Activated CD4-positive, alpha-beta T cell treated with anti-CD3 and anti-CD28 coated beads for 48 hours (primary cell): ENCODE measurements around the gene PLEKHM2.

Experiments
- DNase-seq: peaks from one replicate; pipeline ENCODE4 v3.0.0-alpha.2; 2020

PLEKHM2 gene

DNA sequence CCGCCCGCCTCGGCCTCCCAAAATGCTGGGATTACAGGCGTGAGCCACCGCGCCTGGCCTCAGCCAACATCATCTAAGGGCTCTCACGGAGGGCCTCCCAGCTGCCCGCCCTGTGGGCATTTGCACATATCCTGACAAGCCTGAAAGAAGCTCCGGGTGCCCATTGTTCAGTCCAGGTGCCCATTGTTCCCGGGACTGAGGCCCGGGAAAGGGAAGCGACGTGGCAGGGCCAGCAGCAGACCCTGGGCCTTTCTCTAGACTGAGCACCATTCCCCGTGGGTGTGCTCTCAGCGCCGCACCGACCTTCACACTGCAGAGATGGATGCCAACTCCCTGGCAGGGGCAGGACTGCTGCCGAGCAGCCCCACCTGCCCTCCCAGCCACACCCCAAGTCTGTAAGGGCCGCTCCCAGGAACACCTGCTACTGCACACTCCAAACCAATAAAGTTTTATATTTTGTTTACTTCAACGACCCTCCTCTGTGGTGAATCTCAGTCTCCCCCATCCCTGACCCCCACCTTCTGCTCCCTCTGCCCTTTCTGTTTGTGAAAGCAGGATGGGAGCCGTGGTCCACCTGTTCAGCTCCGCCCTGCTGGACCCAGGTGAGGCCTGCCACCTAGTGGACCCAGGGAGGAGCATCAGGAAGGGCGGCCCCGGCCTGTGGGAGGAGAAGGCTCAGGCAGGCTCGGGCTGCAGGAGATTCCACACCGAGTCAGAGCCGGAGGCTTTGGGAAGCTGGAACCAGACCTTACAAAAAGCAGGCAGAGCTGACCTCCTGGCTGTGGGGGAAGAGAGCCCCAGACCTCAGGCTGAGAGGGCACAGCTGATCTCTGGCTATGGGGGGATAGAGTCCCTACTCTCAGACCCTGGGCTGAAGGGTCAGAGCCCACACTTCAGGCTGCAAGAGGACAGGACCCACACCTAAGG is 57.1 kb downstream of the PLEKHM2 start:
- peak; percentile 82 for DNase-seq

DNA sequence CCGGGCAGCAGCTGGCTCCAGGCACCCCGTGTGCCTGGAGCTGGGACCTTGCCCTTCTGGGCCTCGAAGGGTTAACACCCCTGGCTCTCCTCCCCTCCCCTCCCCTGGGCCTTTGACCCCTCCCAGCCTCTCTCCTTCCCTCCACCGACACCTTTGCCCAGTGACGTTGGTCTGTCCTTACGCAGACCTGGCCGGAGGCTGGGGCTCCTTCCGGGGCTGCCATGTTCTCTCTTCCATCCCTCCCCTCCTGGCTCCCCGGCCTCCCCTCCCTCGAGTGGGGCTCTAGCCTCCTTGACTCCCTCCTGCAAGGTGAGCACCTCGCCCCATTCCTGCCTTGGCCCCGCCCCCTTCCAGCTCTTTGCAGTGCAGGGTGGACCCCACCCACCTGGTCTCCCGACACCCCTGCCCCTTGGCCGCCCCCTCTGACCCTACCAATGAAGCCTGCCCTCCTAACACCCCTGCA is 58.2 kb downstream of the PLEKHM2 start, which contains the start of gene TMEM82:
TMEM82 (plus strand) TSS at position 161 of the 463 bp plus-strand sequence; CDS start at position 222, 61 bp downstream.
- DNase-seq = no peak

DNA sequence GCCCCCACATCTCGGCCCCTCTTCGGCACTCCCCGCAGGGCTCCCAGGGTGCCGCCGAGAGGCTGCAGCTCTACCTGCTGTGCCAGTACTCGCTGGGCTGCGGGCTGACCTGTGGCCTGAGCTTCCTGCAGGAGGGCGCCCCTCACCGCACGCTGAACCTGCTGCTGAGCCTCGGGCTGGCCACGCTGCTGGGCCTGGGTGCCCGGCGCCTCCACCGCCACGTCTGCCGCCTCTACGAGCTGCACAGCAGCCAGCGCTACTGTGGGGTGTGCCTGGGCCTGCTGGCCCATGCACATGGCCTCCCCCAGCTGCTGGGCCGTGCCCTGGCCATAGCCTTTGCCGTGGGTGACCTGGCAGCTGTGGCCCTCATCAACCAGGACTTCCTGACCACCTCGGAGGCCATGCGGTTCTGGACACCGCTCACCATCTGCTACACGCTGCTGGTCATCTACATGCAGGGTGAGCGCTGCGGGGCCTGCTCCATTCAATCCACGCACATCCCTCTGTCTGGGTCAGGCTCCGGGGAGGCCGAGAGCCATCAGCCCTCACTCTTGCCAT is 60.1 kb downstream of the PLEKHM2 start:
- no peak for DNase-seq

DNA sequence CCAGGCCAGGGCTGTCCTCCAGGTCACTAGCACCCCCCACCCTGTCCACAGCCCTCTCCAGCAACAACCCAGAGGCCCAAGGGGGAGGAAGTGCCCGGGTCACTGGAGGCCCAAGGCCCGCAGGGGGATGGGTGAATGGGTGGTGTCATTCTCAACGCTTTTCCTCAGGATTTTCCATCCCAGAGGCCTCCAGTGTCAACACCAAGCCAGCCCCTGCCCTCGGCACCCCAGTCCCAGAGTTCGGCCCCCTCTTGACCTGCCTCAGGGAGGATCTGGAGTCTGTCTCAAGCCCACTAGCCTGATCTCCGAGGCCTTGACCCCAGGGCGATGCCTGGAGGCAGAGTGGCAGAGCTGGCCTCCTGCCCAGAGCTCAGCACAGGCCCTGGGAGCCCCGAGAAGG is 63.3 kb downstream of the PLEKHM2 start:
- DNase-seq = no peak

DNA sequence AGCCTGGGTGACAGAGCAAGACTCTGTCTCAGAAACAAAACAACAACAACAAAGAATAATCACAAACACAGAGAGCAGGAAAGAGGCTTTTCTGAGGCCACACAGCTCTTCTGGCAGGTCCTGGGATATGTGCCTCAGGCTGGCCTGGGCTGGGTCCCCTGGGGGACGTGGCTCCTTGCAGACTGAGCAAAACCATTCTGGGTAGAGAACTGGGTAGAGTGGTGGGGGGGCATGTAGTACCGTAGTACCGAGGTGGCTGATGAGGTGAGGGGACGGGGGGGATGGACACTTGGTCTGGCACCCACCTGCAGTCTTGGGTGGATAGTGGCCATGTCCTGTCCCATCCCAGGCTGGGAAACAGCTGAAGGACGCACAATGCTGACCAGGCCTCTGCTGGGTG is 64.1 kb downstream of the PLEKHM2 start:
- DNase-seq = no peak

DNA sequence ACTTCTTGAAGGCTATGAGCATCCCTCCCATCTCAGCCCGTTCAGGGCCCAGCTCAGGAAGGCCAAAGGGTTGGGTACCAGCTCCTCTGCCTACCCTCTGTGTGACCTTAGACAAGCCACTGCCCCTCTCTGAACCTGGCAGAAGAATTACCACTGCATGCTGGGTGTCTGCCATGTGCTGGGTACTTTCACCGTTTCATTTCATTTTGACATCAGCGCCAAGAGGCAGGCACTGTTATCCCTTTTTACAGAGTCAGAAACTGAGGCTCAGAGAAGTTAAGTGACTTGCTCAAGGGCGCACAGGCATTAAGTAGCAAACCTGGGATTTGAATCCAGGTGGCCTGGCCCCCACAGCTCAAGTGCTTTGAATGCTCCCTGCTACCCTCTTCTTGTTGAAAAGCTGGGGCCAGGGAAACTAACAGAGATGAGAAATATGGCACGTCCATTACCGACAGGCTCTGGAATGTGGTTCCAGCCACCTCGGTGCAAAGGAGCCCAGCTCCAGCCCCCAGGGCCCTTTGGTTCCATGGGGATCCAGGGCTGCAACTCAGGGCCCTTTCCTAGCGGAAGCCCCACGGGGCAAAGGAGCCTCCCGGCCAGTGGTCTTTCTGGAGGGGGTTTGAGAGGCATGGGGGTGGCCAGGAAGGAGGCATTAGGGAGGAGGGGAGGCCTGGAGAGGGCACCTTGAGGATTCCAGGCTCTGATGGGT is 64.7 kb downstream of the PLEKHM2 start:
- no peak for DNase-seq

DNA sequence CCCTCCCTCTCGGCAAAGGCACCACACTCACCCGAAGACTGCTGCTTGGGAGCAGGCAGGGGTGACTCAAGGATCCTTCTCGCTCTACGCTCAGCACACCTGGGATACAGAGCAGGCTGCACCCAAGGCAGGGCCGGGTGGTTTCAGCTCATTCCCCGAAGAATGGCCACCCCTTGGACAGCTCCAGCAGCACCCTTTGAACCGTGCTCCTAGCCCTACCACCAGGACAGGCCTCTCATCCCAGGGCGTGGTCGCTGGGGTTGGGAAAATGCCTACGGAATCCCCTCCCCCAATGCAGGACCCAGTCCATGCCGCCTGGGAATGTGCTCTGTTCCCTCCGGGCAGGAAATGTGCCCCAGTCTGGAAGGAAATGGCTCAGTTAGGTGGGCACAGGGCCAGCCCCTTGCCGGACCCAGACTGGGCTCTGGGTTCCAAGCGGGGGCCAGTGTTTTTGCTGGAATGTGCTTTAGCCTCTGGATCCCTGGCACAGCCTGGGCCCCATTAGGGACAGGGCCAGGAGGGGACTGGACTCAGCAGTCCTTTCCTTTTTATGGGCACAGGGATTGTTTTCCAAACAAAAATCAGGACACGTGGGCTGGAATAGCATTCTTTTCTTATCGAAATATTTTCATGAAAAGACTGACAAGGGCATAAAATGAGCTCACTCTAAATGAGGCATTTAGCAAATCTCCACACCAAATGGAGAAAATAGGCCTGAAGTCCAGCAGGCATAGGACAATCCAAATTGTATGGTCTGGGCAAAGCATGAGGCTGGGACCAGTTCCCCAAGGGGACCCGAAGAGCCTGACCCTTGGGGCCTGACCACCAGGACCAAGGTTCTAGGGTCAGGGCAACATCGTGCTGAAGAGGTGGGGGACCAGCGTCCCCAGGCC is 65.5 kb downstream of the PLEKHM2 start:
- no peak for DNase-seq

DNA sequence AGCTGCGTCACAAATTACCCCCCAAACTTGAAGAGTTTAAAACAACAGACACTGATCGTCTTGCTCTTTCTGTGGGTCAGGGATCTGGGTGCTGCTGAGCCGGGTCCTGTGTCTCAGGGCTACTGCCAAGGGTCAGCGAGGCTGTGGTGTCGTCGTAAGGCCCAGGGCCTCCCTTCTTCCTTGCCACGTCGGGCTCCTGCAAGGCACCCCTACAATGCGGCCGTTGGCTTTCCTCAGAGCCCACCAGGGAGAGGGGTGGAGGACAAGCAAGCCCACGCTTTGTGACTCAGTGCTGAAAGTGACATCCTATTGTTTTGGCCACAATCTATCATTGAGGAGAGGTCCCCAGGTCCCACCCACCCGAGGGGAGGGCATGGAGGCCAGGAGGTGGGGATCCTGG is 66.8 kb downstream of the PLEKHM2 start:
- no peak for DNase-seq

DNA sequence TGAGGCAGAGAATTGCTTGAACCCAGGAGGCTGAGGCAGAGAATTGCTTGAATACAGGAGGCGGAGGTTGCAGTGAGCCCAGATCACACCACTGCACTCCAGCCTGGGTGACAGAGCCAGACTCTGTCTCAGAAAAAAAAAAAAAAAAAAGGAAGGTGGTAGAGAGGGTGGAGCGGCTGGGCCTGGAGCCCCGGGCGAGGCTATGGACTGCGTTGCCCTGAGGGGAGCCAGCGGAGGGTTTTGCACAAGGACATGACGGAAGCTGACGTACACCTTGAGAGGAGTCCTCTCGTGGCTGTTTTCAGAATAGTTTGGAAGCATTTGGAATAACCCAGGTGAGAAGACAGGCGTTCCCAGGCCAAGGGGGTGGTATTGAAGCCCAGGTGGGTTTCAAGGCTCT is 67.6 kb downstream of the PLEKHM2 start:
- no peak for DNase-seq

DNA sequence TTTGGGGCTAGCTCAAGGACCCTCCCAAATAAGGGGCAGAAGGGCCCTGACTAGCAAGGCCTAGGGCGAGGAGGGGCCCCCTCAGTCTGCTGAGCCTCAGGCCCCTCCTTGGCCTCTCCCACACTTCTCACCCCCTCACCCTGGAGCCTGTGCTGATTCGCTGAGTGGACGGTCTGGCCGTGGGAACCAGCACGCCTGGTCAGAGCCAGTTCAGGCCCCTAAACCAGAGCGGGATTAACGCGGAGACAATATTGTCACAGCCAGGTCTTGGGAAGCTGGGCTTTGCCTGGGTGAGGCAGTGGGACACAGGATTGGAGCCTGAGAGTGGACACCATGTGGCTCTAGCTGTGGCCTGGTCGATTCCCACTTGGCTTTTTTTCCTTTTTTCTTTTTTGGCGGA is 69.7 kb downstream of the PLEKHM2 start:
- no peak for DNase-seq

DNA sequence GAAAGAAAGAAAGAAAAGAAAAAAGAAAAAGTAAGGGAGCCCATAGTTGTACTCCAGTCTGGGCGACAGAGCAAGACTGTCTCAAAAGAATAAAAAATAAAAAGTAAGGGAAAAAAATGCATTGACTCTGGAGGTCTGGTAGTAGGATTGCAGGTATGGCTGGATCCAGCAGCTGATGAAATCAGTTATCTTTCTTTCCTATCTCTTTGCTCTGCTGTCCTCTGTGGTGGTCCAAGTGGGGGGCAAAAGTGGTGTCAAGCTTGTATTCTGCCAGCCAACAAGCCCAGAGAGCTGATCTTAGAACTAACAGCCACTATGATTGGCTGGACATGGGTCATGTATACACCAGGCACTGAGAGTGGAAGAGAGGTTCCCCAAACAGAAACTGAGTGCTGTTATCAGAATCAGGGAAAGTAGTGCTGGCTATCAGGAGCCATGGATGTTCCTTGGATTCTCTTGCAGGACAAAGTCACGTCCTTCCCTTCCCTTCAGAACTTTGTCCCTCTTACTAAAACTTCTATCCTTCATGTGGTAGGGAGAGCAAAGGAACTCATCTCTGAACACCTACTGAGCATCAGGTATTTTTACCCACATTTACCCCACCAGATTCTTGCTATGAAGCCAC is 71.0 kb downstream of the PLEKHM2 start:
- DNase-seq = no peak

DNA sequence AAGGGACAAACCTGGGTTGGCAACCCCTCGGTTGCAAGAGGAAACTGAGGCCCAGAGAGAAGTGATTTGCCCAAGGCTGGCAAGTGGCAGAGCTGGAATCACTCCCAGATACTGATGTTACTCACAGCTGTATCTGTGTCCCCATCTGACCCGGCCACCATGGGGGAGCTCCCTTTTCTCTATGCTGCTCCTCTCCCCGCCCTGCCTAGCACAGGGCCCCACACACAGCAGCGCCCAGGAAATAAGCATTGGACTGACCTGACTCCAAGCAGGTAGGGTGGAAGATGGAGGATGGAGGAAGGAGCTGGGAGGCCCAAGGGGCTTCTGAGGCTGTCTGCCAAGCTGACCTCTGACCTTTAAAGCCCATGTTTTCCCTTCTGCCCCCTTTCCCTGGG is 71.5 kb downstream of the PLEKHM2 start:
- DNase-seq = no peak

DNA sequence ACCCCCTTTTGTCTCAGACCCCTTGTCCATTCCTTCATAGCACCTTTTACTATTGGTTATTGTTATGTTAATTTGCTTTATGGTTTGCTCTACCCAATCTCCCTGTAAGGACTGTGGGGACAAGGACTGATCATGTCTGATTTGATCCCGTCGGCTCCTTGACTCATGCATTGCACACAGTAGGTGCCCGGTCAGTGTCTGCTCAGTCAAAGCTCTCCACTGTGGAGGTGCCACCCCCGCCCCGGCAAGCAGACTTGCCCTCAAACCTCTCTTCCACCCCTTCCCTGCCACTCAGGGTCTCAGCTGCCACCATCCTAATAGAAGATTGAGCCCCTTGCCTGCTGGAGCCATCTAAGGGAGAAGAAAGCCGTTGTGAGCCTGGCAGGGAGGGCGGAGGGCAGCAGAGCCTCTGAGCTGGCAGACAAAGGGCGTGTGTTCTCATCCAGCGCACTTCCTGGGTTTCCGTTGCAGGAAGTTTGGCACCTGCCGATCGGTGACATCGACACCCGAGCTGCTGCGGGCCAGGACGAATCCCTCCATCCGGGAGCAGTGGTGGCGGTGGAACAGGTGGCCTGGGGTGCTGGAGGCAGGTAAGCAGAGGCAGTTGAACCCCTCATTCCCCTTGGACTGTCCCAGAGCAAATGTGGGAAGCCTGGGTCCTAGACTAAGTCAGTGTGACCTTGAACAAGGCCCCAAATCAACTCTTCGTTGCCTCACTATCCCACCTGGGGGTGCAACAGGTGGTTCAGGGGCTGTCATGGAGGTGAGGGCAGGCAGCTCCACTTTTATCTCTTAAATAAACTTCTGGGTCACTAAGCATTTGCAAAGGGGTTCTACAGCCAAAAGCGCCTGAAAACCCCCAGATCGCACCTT is 72.3 kb downstream of the PLEKHM2 start:
- no peak for DNase-seq

DNA sequence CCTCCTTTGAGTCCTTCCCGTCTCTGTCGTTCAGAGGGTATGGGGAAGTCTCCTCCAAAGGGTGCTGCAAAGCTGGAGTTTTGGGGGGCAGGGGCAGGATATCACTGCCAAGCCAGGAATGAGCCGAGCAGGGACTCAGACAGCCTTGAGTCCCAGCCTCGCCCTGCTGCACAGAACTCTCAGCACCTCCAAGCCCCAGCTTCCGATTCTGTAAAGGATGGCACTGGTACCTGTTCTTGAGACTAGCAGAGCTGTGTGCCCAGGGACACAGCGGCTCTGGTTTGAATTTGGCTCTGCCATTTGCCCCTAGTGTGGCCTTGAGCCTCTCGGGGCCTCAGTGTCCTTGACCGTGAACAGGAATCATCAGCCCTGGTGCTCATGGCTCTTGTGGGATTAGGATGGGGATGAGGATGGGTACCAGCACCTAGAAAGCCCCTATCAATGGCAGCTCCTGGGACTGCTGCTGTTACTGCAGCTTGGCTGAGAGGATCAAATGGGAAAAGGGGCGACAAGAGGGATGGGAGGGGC is 73.0 kb downstream of the PLEKHM2 start:
- no peak for DNase-seq

DNA sequence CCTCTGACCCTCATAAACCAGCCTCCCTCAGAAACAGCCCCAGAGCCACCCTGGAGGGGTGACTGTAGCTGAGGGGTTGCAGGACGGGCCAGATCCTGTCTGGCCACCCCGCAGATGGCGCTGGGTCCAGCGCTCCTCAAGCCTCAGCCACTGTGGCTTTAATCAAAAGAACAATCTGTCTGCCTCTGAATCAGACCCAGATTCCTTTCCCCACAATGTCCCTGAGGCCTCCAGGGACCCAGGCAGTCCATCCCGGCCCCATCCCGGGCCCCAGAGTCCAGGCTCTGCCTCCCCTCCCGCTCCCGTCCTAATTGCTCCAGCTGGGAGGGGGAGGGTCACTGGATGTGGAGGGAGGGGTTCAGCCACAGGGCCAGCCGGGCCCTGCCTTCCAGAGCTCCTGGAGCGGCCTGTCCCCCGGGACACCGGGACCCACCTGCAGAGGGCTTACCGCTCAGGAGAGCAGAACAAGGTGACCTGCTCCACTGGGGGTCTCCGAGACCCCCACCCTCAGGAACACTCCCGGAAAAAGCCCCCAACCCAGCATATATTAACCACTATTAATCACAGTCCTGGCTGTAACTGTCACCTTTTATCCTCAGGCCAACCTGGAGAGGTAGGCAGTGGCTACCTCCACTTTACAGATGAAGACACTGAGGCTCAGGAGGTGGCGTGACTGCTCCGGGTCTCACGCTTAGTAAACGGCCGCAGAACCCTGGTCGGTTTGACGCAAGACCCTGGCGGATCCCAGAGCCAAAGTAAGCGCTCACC is 73.6 kb downstream of the PLEKHM2 start:
- no peak for DNase-seq

DNA sequence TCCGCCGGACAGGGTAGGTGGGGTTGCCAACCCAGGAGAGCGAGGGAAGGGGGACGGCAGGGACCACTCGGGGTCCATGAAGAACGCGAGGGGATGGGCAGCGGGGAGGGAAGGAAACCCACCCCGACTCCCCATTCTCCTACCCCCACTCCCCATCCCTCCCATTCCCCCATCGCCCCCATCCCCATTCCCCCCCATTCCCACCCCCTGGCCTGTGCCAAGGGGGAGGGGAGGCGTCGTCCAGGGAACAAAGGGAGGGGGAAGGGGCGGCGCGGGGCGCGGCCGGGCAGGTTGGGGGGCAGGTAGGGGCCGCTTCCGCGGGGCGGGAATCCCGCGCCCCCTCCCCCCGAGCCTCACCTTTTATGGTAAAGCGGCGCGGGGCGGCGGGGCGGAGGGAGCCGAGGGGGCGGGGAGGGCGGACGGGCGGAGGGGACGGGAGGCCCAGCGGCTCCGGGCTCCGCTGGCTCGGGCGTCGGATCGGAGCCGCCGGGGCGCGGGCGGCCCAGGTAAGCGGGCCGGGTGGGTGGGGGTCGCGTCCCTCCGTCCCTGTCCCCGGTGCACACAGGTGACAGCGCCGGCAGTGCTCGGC is 74.3 kb downstream of the PLEKHM2 start, which contains the start of gene FBLIM1:
FBLIM1 (plus strand) TSS at position 453 of the 589 bp plus-strand sequence. CDS start 6,189 bp downstream, outside the sequence.
- no peak for DNase-seq

DNA sequence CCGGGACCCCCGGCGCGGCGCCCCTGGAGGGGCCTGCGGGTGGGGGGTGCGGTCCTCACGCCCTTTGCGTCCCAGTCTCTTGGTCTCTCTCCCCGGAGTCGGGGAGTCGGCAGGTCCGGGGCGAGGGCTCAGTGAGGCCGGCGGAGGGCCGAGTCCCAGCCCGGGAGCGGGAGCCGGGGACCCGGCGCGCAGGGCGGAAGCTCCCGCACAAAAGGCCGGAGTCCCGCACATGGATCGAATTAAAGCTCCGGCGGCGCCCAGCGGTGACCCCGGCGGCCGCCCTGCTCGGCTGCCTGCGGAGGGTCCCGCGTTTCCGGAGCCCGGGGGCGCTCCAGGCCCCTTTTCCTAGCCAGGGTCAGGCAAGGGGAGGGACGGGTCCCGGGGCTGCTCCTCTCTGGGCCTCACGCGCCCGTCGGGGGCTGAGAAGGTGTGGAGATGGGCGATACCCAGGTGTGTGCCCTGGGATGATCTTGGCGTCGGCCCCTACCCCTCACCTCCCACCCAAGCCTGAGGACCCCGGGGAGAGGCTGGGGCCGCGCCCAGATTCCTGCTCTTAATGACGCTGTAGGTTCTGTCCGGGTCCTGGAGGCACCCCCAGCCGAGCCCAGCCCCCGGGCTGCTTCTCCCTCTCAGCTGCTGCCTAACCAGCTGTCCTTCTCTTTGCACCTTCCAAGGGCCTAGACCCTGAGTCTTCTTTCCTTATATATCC is 75.0 kb downstream of the PLEKHM2 start:
- DNase-seq = no peak

DNA sequence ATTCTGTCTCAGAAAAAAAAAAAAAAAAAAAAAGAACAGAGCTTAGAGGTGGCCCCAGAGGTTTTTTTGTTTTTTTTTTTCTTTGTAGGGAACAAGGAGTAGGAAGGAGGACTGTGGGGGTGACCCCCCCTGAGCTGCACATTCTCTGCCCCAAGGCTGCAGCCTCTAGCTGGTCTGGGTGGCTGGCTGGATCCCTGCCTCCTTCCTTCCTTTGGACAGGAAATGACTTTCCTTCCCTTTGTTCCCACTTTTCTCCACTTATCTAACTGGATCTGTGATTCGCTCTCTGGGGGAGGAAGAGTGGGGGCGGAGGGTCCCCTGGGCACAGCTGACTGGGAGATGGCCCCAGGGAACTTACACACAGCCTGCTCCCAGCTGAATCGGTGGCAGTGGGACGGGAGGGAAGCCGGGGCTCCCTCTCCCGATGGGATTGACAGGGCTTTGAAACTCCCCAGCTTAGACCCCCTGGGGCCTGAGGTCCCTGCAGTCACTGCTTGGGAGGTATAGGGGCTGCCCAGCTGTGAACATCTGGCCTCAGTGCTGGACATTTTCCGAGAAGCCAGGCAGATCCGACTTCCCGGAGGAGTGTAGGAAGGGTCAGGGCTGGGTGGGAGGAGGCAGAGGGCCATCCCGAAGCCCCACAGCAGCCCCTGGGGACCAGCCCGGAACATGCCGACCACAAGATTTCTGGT is 76.5 kb downstream of the PLEKHM2 start:
- no peak for DNase-seq
